Esophagus (tissue), 2 donors: ENCODE measurements around the gene PHF21A. TPM values are rescaled to one million over a fixed set of nuclear protein-coding genes. Genes with fewer than 3 reads are reported as not detected.

Experiments used
- polyA plus RNA-seq, 2 donors: library from polyadenylated mRNA; stranded (reverse); fragments of 200-250 nt; gene quantifications; one replicate each; pipeline ENCODE4 v1.2.3, GENCODE V29; 2013
- donor health status: healthy with polysubstance abuse.
- donor health status: Bipolar disorder and iron deficiency.

The PHF21A gene
- polyA plus RNA-seq, 2 donors: 8.8 to 14.0 TPM

Other genes starting within 250 kb of the PHF21A start
- 1 to 10 TPM in 1 of 2 donors, under 1 TPM in 1; 0.77 to 1.3 TPM for gene MAPK8IP1, start 235.8 kb downstream of the PHF21A start, polyA plus RNA-seq
- under 1 TPM; 0.16 to 0.49 TPM for gene FREY1, start 214.2 kb downstream of the PHF21A start, polyA plus RNA-seq
- gene PEX16, start 203.6 kb downstream of the PHF21A start, polyA plus RNA-seq: 10 to 100 TPM; 18.9 to 29.1 TPM
- 10 to 100 TPM; 20.7 to 45.8 TPM for gene LARGE2, start 198.8 kb downstream of the PHF21A start, polyA plus RNA-seq
- gene CREB3L1, start 156.2 kb upstream of the PHF21A start, polyA plus RNA-seq: under 1 TPM; 0.31 to 0.60 TPM
- gene DGKZ, start 226.0 kb upstream of the PHF21A start, polyA plus RNA-seq: 10 to 100 TPM; 27.3 to 36.6 TPM